ENCODE results near the gene DTHD1.

The DTHD1 gene

GRCh38 chr4:36269533-36270173, 11.8 kb upstream of the DTHD1 start:
- no peak for DNase-seq

- no peak for DNase-seq
Observed at GRCh38 chr4:36273276-36273675, 8.1 kb upstream of the DTHD1 start.

GRCh38 chr4:36274158-36274557, 7.3 kb upstream of the DTHD1 start:
- DNase-seq: no peak

GRCh38 chr4:36277533-36277932, 3.9 kb upstream of the DTHD1 start:
- no peak for DNase-seq

- no peak for DNase-seq
Observed at GRCh38 chr4:36278789-36279188, 2.6 kb upstream of the DTHD1 start.

- DNase-seq: no peak
Observed at GRCh38 chr4:36280555-36280954, 861 bp upstream of the DTHD1 start.

GRCh38 chr4:36282503-36283030, 1.2 kb downstream of the DTHD1 start:
- DNase-seq: no peak

- no peak for DNase-seq
Observed at GRCh38 chr4:36283912-36284465, 2.6 kb downstream of the DTHD1 start.

- DNase-seq: peak; percentile 97
Observed at GRCh38 chr4:36285784-36286480, 4.5 kb downstream of the DTHD1 start.

- no peak for DNase-seq
Observed at GRCh38 chr4:36286481-36286871, 5.1 kb downstream of the DTHD1 start.

GRCh38 chr4:36288731-36289426, 7.5 kb downstream of the DTHD1 start:
- DNase-seq: no peak

- DNase-seq: no peak
Observed at GRCh38 chr4:36290641-36291040, 9.2 kb downstream of the DTHD1 start.

- DNase-seq: no peak
Observed at GRCh38 chr4:36292556-36293188, 11.3 kb downstream of the DTHD1 start.

- DNase-seq: no peak
Observed at GRCh38 chr4:36301127-36301526, 19.7 kb downstream of the DTHD1 start.

- DNase-seq: no peak
Observed at GRCh38 chr4:36303426-36304137, 22.2 kb downstream of the DTHD1 start.

GRCh38 chr4:36304138-36304681, 22.8 kb downstream of the DTHD1 start:
- no peak for DNase-seq

GRCh38 chr4:36308150-36308549, 26.7 kb downstream of the DTHD1 start:
- no peak for DNase-seq

GRCh38 chr4:36310216-36310615, 28.8 kb downstream of the DTHD1 start:
- no peak for DNase-seq

GRCh38 chr4:36310793-36311192, 29.4 kb downstream of the DTHD1 start:
- DNase-seq: peak; percentile 49

- DNase-seq: no peak
Observed at GRCh38 chr4:36312511-36312910, 31.1 kb downstream of the DTHD1 start.

- DNase-seq: no peak
Observed at GRCh38 chr4:36313301-36313700, 31.9 kb downstream of the DTHD1 start.

- no peak for DNase-seq
Observed at GRCh38 chr4:36313703-36314102, 32.3 kb downstream of the DTHD1 start.

Data from activated CD4-positive, alpha-beta T cell treated with anti-CD3 and anti-CD28 coated beads, Interleukin-10, Interleukin-2, amounts not matched to agents 100 ng/mL and 50 ng/mL, durations not matched to agents 16 hours and 8 hours (primary cell).